CD8-positive, alpha-beta memory T cell (primary cell): ENCODE results near the gene ADAT3. TPM values are rescaled to one million over a fixed set of nuclear protein-coding genes. Genes with fewer than 3 reads are reported as not detected.

Experiments used
- CTCF ChIA-PET: fragments of 350-600 bp; sonication (Branson Sonifier 250); formaldehyde crosslinking; loops from one replicate; lab custom pipeline; 2021; ENCODE audit warnings: antibody characterized with exemption; lab: Charles Lee
- POLR2A ChIA-PET: fragments of 350-600 bp; sonication (Branson Sonifier 250); formaldehyde crosslinking; loops from one replicate; lab custom pipeline; 2021; ENCODE audit warnings: antibody characterized with exemption; lab: Charles Lee
- DNase-seq, 5 donors: peaks; one replicate each; pipeline versions ENCODE4 v3.0.0 to v3.0.0-alpha.2; 2020 to 2022; ENCODE audit warnings: mixed read lengths in 1 of 5
- H3K27ac ChIP-seq: one replicate; pipeline ENCODE4 v1.7.0; 2013; ENCODE audit warnings: low read depth, mild to moderate bottlenecking, low read length, moderate library complexity
- H3K27me3 ChIP-seq: 2 replicates; pipeline ENCODE4 v1.7.0; 2013; ENCODE audit warnings: low read length, mild to moderate bottlenecking; ENCODE audit not compliant: insufficient read depth, poor library complexity, severe bottlenecking
- H3K36me3 ChIP-seq: 2 replicates; pipeline ENCODE4 v1.7.0; 2013; ENCODE audit warnings: mild to moderate bottlenecking, low read length, moderate library complexity; ENCODE audit not compliant: insufficient read depth
- H3K4me1 ChIP-seq: 2 replicates; pipeline ENCODE4 v1.7.0; 2013; ENCODE audit warnings: mild to moderate bottlenecking, low read length, moderate library complexity; ENCODE audit not compliant: insufficient read depth
- H3K4me3 ChIP-seq: 2 replicates; pipeline ENCODE4 v1.7.0; 2013; ENCODE audit warnings: mild to moderate bottlenecking, low read length
- H3K9me3 ChIP-seq: 2 replicates; pipeline ENCODE4 v1.7.0; 2013; ENCODE audit warnings: mild to moderate bottlenecking, low read length
- H3K27ac Mint-ChIP-seq, 8 donors: one replicate each; pipeline ENCODE4 v1.8.0; 2020 to 2021; ENCODE audit warnings: mixed read lengths in 8 of 8, mild to moderate bottlenecking in 6 of 8, inconsistent platforms in 3 of 8, moderate library complexity in 3 of 8
- H3K27me3 Mint-ChIP-seq, 2 donors: one replicate each; pipeline ENCODE4 v1.8.0; 2020 to 2021; ENCODE audit warnings: mixed read lengths in 2 of 2, mild to moderate bottlenecking in 1 of 2, moderate library complexity in 1 of 2
- H3K36me3 Mint-ChIP-seq, 3 donors: one replicate each; pipeline ENCODE4 v1.8.0; 2020 to 2021; ENCODE audit warnings: mixed read lengths in 3 of 3, inconsistent platforms in 1 of 3, mild to moderate bottlenecking in 1 of 3
- H3K4me1 Mint-ChIP-seq, 3 donors: one replicate each; pipeline ENCODE4 v1.8.0; 2020 to 2021; ENCODE audit warnings: mixed read lengths in 3 of 3, inconsistent platforms in 1 of 3, mild to moderate bottlenecking in 1 of 3
- H3K4me3 Mint-ChIP-seq, 7 donors: one replicate each; pipeline ENCODE4 v1.8.0; 2020 to 2021; ENCODE audit warnings: mixed read lengths in 7 of 7, mild to moderate bottlenecking in 6 of 7, moderate library complexity in 4 of 7, inconsistent platforms in 2 of 7
- H3K9me3 Mint-ChIP-seq, 5 donors: one replicate each; pipeline ENCODE4 v1.8.0; 2020 to 2022; ENCODE audit warnings: mixed read lengths in 5 of 5, mild to moderate bottlenecking in 3 of 5, moderate library complexity in 2 of 5, inconsistent platforms in 1 of 5
- polyA plus RNA-seq: library from polyadenylated mRNA; unstranded; fragments of 300-500 nt; fragmentation: Illumina TruSeq; gene quantifications from one replicate; pipeline ENCODE4 v1.2.3, GENCODE V29; 2021
- total RNA-seq, 2 experiments: library from RNA; stranded (reverse); gene quantifications; one replicate each; pipeline ENCODE4 v1.2.3, GENCODE V29; 2021

ADAT3 gene
- total and polyA plus RNA-seq, 3 experiments from 2014 or later: 4.6 to 6.6 (median 6.3) TPM

DNA sequence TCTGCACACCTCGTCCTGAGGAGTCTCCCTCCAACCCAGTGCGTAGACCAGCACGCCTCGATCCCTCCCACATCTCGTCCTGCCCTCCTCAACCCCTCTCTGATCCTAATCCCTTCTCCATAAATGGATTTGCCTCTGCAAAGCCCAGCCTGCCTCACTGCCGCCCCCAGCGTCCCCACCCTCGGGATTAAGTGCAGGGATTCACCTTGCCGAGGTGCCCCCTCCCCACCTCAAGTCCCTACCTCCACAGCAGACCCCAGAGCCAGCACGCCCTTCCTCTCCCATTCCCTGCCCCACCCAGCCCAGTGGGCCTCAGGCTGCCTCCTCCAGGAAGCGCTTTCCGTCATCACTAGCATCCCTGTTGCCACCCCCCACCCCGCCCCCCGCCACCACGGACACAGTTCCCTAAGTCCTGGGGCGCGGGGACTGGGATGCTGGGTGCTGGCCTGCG lies 45.8 kb upstream of the ADAT3 start:
- H3K27me3 Mint-ChIP-seq: peaks cover 0 to 4% of the 10 kb centered on the region in 2 donors
- H3K36me3 Mint-ChIP-seq: peaks cover 0 to 5% (median 0%) of the 10 kb centered on the region in 3 donors
- CTCF ChIA-PET: interaction anchor here (1.0 kb wide), 1 partner anchor 10 kb away, joined by 3 read pairs; no protein-coding TSS in a partner anchor
- Histone ChIP-seq H3K27me3 (no peaks in the 10 kb centered on the region), H3K36me3 (no peaks in the 10 kb centered on the region), H3K9me3 (no peaks in the 10 kb centered on the region), H3K4me3 (no peak overlapping the region), H3K4me1 (peaks cover 60% of the 10 kb centered on the region), H3K27ac (no peak overlapping the region)
- H3K27ac Mint-ChIP-seq: peak overlapping the region in 7 of 8 donors; percentile 53 to 97 (median 89)
- peak overlapping the region in 5 of 7 donors; percentile 27 to 60 (median 49) for H3K4me3 Mint-ChIP-seq
- H3K9me3 Mint-ChIP-seq: no peaks in the 10 kb centered on the region
- POLR2A ChIA-PET: no interaction called here
- no peak for DNase-seq
- H3K4me1 Mint-ChIP-seq: peaks cover 31 to 73% (median 36%) of the 10 kb centered on the region in 3 donors

DNA sequence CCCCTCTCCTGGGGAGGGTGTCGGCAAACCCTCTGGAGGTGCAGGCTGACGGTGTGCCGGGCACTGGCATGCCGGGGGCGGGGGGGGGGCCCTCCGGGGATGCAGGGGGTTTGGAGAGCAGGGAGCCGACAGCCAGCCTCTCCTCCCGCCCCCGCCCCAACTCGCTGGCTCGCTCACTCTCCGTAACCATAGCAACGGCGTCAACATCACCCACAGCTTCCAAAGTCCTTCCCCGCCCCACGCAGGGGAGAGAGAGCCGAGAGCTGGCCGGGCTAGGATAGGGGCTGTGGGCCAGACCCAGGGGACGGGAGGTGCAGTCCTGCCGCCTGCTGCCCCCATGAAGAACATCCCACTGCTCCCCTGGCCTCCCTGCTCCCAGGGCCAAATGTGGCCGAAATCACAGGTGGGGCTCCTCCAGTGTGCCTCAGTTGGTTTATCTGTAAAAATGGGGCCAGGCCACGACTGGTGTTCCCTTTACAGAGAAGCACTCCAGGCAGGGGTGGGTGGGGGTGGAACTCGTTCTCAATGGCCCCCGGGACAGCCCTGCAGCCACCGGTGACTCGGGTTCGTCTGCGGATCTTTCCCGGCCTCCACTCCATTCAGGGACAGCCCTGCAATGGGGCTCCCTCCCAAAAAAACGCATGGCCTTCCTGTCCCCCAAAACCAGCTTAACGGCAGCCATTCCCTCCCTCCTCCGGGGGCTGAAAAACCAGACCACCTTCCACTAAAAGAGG lies 45.0 kb upstream of the ADAT3 start:
- Mint-ChIP-seq H3K27ac (peak overlapping the region in 5 of 8 donors; percentile 42 to 98 (median 68)), H3K4me1 (peaks cover 24 to 68% (median 33%) of the 10 kb centered on the region in 3 donors), H3K27me3 (peaks cover 0 to 4% of the 10 kb centered on the region in 2 donors), H3K9me3 (no peaks in the 10 kb centered on the region), H3K4me3 (peak overlapping the region in 2 of 7 donors; percentile 29 to 42), H3K36me3 (peaks cover 0 to 5% (median 0%) of the 10 kb centered on the region in 3 donors)
- no peaks in the 10 kb centered on the region for H3K27me3 ChIP-seq
- no peaks in the 10 kb centered on the region for H3K9me3 ChIP-seq
- peak in 4 of 5 donors; percentile 39 to 80 (median 62) for DNase-seq
- peak overlapping the region; percentile 67 for H3K27ac ChIP-seq
- POLR2A ChIA-PET: no interaction called here
- peaks cover 57% of the 10 kb centered on the region for H3K4me1 ChIP-seq
- H3K4me3 ChIP-seq: no peak overlapping the region
- CTCF ChIA-PET: no interaction called here
- H3K36me3 ChIP-seq: no peaks in the 10 kb centered on the region

- H3K36me3 ChIP-seq: no peaks in the 10 kb centered on the region
- H3K27me3 Mint-ChIP-seq: peaks cover 0 to 4% of the 10 kb centered on the region in 2 donors
- no peak for DNase-seq
- H3K36me3 Mint-ChIP-seq: peaks cover 0 to 5% (median 0%) of the 10 kb centered on the region in 3 donors
- peak overlapping the region; percentile 48 to 100 (median 86) for H3K27ac Mint-ChIP-seq
- H3K4me1 Mint-ChIP-seq: peaks cover 20 to 64% (median 30%) of the 10 kb centered on the region in 3 donors
- peak overlapping the region; percentile 67 for H3K27ac ChIP-seq
- H3K4me1 ChIP-seq: peaks cover 50% of the 10 kb centered on the region
- H3K4me3 Mint-ChIP-seq: peak overlapping the region; percentile 91 to 100 (median 95)
- H3K9me3 Mint-ChIP-seq: no peaks in the 10 kb centered on the region
- ChIA-PET CTCF (no interaction called here), POLR2A (no interaction called here)
- H3K9me3 ChIP-seq: no peaks in the 10 kb centered on the region
- no peak overlapping the region for H3K4me3 ChIP-seq
- H3K27me3 ChIP-seq: no peaks in the 10 kb centered on the region
These were observed 44.2 kb upstream of the ADAT3 start for GRCh38 chr19:1860821-1861598.

GRCh38 chr19:1861599-1862031 lies 43.6 kb upstream of the ADAT3 start:
- H3K27me3 ChIP-seq: no peaks in the 10 kb centered on the region
- CTCF ChIA-PET: no interaction called here
- peak overlapping the region; percentile 91 to 100 (median 95) for H3K4me3 Mint-ChIP-seq
- peak overlapping the region; percentile 57 to 100 (median 95) for H3K27ac Mint-ChIP-seq
- peak overlapping the region; percentile 56 for H3K4me3 ChIP-seq
- peaks cover 44% of the 10 kb centered on the region for H3K4me1 ChIP-seq
- POLR2A ChIA-PET: no interaction called here
- H3K27me3 Mint-ChIP-seq: peaks cover 0 to 4% of the 10 kb centered on the region in 2 donors
- H3K36me3 Mint-ChIP-seq: peaks cover 0 to 5% (median 0%) of the 10 kb centered on the region in 3 donors
- peak overlapping the region; percentile 67 for H3K27ac ChIP-seq
- H3K36me3 ChIP-seq: no peaks in the 10 kb centered on the region
- H3K9me3 ChIP-seq: no peaks in the 10 kb centered on the region
- DNase-seq: no peak
- H3K4me1 Mint-ChIP-seq: peaks cover 20 to 58% (median 27%) of the 10 kb centered on the region in 3 donors
- no peaks in the 10 kb centered on the region for H3K9me3 Mint-ChIP-seq

GRCh38 chr19:1862068-1862423 lies 43.2 kb upstream of the ADAT3 start:
- Mint-ChIP-seq H3K9me3 (no peaks in the 10 kb centered on the region), H3K36me3 (peaks cover 0 to 5% (median 0%) of the 10 kb centered on the region in 3 donors), H3K27me3 (peaks cover 0 to 4% of the 10 kb centered on the region in 2 donors), H3K4me3 (peak overlapping the region; percentile 91 to 100 (median 95)), H3K27ac (peak overlapping the region; percentile 91 to 100 (median 96)), H3K4me1 (peaks cover 20 to 58% (median 29%) of the 10 kb centered on the region in 3 donors)
- H3K27me3 ChIP-seq: no peaks in the 10 kb centered on the region
- peaks cover 44% of the 10 kb centered on the region for H3K4me1 ChIP-seq
- no peaks in the 10 kb centered on the region for H3K36me3 ChIP-seq
- no peaks in the 10 kb centered on the region for H3K9me3 ChIP-seq
- POLR2A ChIA-PET: no interaction called here
- peak overlapping the region; percentile 67 for H3K27ac ChIP-seq
- peak overlapping the region; percentile 56 for H3K4me3 ChIP-seq
- DNase-seq: no peak
- CTCF ChIA-PET: no interaction called here

- POLR2A ChIA-PET: no interaction called here
These were observed 42.5 kb upstream of the ADAT3 start for GRCh38 chr19:1862424-1863327.

DNA sequence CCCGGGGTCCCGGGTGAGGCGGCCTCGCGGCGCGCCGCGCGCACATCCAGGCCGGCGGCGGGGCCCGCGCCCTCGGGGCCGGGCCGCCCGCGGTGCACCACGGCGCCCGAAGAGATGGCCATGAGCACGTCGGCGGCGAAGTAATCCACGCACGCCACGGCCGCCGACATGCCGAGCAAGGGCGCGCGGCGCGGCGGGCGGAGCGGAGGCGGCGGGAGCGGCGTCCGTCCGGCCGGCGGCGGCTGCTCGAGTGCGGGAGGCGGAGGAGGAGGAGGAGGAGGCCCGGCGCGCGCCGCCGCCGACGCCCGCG lies 41.9 kb upstream of the ADAT3 start, which contains the start of gene KLF16:
TSS of gene KLF16 (minus strand) at position 252 of the 310 bp plus-strand sequence. CDS start at position 170, 82 bp downstream.
- POLR2A ChIA-PET: no interaction called here
- H3K4me3 Mint-ChIP-seq: peak within 1 kb of the TSS; percentile 91 to 100 (median 95)

More at GRCh38 chr19:1862424-1863327, 42.5 kb upstream of the ADAT3 start:
- Mint-ChIP-seq H3K36me3 (peaks cover 0 to 6% (median 0%) of the 10 kb centered on the region in 3 donors), H3K9me3 (no peaks in the 10 kb centered on the region), H3K27ac (peak overlapping the region; percentile 91 to 100 (median 96)), H3K4me1 (peaks cover 20 to 57% (median 28%) of the 10 kb centered on the region in 3 donors), H3K4me3 (peak overlapping the region; percentile 91 to 100 (median 95)), H3K27me3 (peaks cover 0 to 4% of the 10 kb centered on the region in 2 donors)
- Histone ChIP-seq H3K27me3 (no peaks in the 10 kb centered on the region), H3K4me3 (peak overlapping the region; percentile 56), H3K36me3 (no peaks in the 10 kb centered on the region), H3K4me1 (peaks cover 39% of the 10 kb centered on the region), H3K9me3 (no peaks in the 10 kb centered on the region), H3K27ac (peak overlapping the region; percentile 67)
- peak; percentile 54 to 82 (median 62) for DNase-seq
- CTCF ChIA-PET: no interaction called here

More for the DNA sequence above, 41.9 kb upstream of the ADAT3 start, which contains the start of gene KLF16:
- Histone ChIP-seq H3K4me3 (peak within 1 kb of the TSS; percentile 66), H3K27me3 (no peaks in the 10 kb centered on the region), H3K27ac (peak within 1 kb of the TSS; percentile 79), H3K9me3 (no peaks in the 10 kb centered on the region), H3K4me1 (peaks cover 35% of the 10 kb centered on the region), H3K36me3 (no peaks in the 10 kb centered on the region)
- H3K9me3 Mint-ChIP-seq: no peaks in the 10 kb centered on the region
- H3K27me3 Mint-ChIP-seq: peaks cover 0 to 4% of the 10 kb centered on the region in 2 donors
- DNase-seq: no peak
- CTCF ChIA-PET: no interaction called here
- H3K4me1 Mint-ChIP-seq: peaks cover 18 to 55% (median 28%) of the 10 kb centered on the region in 3 donors
- H3K36me3 Mint-ChIP-seq: peaks cover 0 to 6% (median 0%) of the 10 kb centered on the region in 3 donors
- H3K27ac Mint-ChIP-seq: peak within 1 kb of the TSS; percentile 91 to 100 (median 96)
